ENCODE data around the gene ZNF593.
A peak's percentile ranks its signal among the peaks of the same experiment; 100 is the strongest.

Gene ZNF593

DNA sequence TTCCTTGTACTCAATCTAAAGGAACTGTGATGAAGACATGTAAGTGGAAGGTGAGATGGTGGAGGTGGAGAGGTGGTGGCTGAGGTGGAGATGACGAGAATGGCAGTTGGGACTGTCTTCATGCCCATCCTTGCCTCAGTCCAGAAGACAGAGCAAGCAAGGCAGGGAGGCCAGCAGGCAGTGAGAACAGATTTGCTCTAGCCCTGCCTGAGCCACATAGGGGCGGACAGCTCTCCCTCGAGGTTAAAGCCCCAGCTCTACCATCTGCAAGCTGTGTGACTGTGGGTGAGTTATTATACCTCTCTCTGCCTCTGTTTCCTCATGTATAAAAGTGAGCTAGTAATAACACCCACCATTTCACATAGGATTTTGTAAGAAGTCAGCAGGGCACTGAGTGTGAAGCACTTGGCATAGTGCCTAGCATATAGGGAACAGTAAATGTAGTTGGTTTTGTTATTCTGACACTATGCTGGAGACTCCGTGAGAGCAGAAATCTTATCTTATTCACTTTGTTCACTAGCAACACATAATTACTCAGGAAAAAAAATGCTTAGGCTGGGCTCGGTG, 15.7 kb upstream of the ZNF593 start:
- no peak for DNase-seq

DNA sequence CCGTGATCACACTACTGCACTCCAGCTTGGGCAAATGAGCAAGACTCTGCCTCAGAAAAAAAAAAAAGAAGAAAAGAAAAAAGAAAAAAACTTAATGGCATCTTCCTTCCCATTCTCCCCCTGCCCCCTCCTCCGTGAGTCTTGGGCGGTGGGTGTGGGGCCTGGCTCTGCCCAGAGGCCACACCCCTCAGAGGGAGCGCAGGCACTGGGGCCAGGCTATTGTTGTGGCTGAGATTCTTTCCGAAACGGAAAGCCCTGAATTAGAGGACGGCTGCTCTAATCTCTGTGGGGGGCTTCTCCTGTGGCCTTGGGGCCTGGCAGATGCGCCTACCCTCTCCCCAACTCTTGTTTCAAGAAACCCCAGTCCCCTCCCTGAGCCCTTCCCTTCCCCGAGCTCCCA, 15.0 kb upstream of the ZNF593 start:
- DNase-seq, result no peak

DNA sequence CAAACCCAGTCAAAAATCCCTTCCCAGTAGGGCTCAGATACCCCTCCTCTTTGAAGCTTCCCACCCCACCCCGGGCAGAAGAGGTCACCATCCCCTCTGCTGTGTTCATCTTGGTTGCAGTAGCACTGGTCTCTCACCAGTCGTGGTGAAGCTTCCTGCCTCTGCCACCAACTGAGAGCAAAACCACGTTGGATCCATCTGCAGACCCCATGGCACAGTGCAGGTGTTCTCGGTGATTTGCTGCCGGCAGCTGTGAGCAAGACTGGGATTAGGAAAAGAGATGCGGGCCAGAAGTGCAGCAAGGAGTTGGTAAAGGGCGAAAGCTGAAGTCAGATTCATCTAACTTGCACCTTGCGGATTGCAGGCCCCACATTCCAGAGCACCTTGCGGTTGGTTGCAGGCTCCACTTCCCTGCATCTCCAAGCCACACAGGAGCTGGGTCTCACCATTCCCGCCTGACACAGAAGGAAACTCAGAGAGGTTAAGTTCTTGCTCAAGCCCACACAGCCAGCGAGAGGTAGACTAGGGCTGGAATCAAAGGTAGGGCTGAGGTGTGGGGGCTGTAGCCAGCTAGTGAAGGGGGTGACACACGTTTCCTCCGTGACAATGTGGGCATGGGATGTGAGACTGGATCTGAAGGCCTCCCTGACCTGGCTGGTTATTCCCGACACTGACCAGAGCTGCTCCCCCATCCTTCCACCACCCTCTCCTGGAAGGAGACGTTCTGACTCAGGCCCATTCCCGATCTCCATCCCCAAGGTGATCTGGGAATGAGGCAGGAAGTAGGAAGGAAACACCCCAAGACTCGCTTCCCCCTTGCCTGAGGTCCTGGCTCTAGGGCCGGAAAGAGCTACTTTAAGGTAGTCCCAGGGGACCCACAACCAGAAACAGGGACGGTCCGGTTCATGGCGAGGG, 14.1 kb upstream of the ZNF593 start:
- DNase-seq, result no peak

- no peak for DNase-seq
Observed at GRCh38 chr1:26156285-26157038, 13.2 kb upstream of the ZNF593 start.

DNA sequence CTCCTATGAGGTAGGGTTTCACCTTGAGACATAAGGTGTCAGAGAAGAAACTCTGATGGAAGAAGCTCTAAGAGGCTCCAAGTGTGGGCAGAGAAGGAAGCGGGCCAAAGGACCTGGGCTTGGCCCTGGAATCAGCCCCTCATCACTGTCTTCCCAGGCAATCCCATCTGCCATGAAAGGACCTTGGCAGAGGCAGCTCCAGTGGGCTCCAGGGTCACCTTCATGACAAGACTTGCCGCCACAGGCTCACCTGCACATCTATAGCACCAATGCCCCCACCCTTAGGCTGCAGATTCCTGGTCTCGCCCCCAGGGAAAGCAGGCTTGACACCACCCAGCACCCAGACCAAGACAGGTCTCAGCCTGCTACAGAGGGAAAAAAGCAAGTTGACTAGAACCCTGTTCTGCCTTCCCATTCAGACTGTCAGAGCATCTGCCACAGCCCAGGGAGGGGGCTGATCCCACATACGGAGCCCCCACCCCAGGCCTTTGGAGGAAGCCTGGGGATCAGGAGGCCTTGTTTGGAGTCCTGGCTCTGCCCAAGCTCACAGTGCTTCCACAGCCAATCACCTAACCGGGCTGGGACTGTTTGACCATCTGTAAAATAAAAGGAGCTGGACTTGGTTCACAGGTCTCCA, 11.3 kb upstream of the ZNF593 start:
- no peak for DNase-seq

DNA sequence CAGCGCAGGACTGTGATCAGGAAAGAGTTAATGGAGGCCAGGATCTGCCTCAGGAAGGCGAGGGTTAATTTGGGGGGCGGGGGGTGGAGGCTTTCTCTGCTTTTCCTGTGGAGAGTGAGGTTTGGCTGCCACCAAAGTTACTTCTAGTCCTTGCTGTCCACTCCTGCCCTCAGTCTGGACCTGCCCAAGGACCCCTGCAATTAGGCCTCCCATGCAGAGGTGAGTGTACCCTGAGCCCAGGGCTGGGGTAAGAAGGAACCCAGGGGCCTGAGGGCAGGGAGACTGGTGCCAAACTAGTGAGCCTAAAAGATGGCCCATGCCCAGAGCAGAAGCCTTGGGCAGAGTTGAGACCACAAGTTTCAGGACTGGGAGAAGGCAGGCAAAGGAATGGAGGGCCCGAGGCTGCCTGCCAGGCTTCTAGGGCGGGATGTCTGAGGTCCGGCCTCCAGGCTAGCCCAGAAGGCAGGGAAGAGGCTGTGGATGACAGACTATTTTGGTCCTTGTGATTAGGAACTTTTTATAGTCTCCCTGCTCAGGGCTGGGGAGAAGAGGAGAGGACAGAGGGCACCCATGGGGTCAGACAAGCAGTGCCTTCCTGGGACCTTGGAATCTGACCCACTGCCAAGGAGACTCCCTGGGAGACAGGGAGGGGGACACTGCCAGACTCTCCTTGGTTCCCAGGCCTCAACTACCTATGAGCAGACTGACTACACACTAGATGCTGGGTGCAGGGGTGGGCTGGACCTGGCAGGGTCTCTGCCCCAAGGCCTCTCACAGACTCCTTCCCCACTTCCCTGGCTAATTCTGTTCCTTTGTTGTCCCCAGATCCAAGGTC, 10.6 kb upstream of the ZNF593 start, which contains the start of gene FAM110D:
Gene FAM110D (plus strand): TSS at position 172 of the 835 bp plus-strand sequence. CDS start 2,213 bp downstream, outside the sequence.
- no peak for DNase-seq

GRCh38 chr1:26159743-26160039, 10.0 kb upstream of the ZNF593 start:
- DNase-seq, result no peak

- DNase-seq, result no peak
Observed at GRCh38 chr1:26160527-26161414, 8.9 kb upstream of the ZNF593 start.

- DNase-seq, result peak; percentile 82
Observed at GRCh38 chr1:26161415-26162219, 8.1 kb upstream of the ZNF593 start.

GRCh38 chr1:26162220-26162709, 7.4 kb upstream of the ZNF593 start:
- no peak for DNase-seq

- DNase-seq, result peak; percentile 61
Observed at GRCh38 chr1:26163684-26164035, 6.0 kb upstream of the ZNF593 start.

DNA sequence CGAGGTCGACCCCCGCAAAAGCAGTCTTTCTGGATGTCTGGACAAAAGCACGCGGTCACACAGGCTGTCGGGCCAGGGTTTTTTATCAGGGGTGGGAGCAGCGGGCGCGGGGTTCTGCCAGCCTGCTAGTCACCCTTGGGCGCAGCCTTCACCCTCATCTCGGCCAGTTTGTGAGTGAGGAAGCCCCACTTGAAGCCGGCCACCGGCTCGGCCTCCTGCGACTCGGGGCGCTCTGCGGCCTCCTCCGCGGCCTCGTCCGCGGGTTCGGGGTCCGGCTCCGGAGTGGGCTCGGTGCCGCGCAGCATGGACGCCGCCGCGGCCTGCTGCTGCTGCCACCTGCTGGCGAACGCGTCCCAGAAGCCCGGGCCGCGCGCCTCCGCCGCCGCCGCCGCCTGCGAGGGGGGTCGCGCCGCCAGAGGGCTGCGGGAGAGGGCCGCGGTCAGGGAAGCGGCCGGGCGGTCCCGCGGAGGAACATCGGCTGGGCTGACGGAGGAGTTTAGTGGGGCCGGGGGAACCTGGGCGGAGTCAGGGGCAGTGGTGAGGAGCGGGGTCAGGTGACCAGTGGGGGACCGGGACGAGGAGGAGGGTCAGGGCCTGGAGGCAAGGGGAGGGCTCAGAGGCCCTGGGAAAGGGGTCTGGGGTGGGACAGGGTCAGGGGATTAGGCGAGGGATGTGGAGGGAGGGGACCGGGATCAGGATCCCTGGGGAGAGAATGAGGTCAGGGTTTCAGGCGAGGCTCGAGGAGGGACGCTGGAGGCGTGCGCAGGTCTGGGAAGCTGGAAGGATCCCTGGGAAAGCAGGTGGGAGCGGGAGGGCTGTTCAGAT, 5.5 kb upstream of the ZNF593 start:
- DNase-seq, result peak; percentile 72

DNA sequence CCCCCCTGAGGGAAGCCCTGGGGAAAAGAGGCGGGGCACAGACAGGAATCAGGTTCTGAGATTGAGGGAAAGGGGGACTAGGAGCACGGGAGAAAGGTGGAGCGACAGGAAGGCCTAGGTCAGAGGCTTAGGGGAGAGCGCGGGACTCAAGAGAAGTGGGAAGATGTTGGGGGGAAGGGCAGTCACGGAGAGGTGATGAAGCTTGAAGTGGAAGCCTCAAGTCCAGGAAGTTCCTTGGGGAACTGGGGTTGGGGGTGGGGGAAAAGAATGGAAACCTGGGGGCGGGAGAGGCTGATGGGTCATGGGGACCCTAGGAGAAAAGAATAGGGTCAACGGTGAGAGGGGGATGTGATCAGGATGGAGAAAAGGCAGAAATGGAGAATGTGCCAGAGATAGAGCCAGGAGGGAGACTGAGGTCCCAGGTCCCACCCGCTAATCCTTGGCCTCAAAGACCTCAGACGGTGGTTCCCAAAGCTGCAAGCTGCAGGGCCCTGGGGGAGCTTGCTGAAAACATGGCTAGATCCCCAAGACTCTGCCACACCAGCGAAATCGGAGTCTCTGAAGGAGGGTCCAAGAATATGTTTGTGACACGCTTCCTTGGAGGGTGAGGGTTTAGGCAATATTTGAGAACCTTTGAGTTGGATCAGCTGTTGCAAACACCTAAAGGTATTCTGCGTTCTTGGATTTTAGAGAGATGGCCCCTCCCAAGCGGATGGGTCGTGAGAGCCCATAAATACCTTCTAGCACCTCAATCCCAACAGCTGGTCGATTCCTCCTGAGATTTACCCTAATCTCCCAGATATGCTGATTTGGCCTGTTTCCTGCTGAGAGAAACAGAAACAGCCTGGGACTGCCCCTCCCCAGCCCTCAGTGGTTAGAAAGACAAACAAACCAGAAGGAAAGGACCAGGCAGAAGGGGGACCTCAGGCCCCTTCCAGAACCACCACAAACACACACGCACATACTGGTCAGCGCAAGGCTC, 4.6 kb upstream of the ZNF593 start:
- peak; percentile 18 for DNase-seq

- no peak for DNase-seq
Observed at GRCh38 chr1:26166719-26167281, 2.9 kb upstream of the ZNF593 start.

- peak; percentile 44 for DNase-seq
Observed at GRCh38 chr1:26168410-26169197, 1.1 kb upstream of the ZNF593 start, which contains the start of gene C1orf232. Gene C1orf232 (minus strand): TSS chr1:26168963. CDS start chr1:26168499, 464 bp downstream.

DNA sequence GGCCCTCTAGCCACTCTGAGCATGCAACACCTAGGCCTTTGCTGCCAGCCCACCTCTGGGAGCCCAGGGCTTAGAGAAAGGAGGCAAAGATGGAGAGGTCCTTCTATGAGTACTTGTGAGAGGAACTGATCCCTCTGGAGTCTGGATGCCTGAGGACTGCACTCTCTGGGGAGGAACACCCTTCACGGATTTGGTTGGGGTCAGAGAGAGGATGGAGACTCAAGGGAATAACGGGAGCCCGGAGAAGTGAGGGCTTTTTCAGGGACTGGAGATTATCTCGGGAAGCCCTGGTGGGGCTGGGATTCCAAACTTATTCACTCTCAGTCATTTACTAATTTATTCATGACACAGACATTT, 532 bp upstream of the ZNF593 start:
- DNase-seq, result no peak

GRCh38 chr1:26170472-26170821, 739 bp downstream of the ZNF593 start:
- peak; percentile 62 for DNase-seq
